Fibroblast of pulmonary artery (primary cell): Measurements from ENCODE around the gene TAAR1.
"Not testable (repeated sequence)": the region's sequence is repeated elsewhere in the genome, so short reads cannot be mapped to it uniquely, and the experiment has no call there.

Source experiments
- DNase-seq: peaks from one replicate; pipeline ENCODE4 v3.0.0-alpha.2; 2010; ENCODE audit warnings: low read depth
- H3K4me3 ChIP-seq: replicated peaks from 2 replicates; pipeline ENCODE4 v1.5.1; 2011; ENCODE audit warnings: low read depth, mild to moderate bottlenecking, control low read depth, low read length, moderate library complexity
- TF ChIP-seq, protein P1 (sequence below): IDR thresholded peaks from 2 replicates; pipeline ENCODE4 v1.5.1; 2011; ENCODE audit warnings: mild to moderate bottlenecking, control low read depth, low read length, inconsistent platforms; ENCODE audit errors: missing control alignments

Gene TAAR1

DNA sequence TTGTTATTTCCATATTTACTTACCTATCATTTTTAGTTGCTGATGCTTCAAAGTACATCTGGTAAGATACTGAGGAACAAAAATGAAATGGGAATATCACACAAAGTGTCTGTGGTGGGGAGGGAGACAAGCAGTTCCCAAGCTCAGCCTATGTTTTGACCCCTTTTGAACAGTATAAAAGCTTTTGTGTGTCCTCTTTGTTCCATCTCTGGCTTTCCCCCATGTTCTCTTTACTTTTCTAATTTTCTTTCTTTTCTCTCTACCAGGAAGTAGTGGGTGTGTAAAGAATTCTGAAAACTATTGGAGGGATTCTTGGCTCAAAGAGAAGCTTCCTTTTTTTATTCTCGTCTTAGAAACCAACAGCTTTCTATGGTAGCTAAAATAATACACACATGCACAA is 42.3 kb downstream of the TAAR1 start:
- TF ChIP-seq, protein P1, sequence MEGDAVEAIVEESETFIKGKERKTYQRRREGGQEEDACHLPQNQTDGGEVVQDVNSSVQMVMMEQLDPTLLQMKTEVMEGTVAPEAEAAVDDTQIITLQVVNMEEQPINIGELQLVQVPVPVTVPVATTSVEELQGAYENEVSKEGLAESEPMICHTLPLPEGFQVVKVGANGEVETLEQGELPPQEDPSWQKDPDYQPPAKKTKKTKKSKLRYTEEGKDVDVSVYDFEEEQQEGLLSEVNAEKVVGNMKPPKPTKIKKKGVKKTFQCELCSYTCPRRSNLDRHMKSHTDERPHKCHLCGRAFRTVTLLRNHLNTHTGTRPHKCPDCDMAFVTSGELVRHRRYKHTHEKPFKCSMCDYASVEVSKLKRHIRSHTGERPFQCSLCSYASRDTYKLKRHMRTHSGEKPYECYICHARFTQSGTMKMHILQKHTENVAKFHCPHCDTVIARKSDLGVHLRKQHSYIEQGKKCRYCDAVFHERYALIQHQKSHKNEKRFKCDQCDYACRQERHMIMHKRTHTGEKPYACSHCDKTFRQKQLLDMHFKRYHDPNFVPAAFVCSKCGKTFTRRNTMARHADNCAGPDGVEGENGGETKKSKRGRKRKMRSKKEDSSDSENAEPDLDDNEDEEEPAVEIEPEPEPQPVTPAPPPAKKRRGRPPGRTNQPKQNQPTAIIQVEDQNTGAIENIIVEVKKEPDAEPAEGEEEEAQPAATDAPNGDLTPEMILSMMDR: no peak
- DNase-seq: no peak
- no peak overlapping the region for H3K4me3 ChIP-seq

DNA sequence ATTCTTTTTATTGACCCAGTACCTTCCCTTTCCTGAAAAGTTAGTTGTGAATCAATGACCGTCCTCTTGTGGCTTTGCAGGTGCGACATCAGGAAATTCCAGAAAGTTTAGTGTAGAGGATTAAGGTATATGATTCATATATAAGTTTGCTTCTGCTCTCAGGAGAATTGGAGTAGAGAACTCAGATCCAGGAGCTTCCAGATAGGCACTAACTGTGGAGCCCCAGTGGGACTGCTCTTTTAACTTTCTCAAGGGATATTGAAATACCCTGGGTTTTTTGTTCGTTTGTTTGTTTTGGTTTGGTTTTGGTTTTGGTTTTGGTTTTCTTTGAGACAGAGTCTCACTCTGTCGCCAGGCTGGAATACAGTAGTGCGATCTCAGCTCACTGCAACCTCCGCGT is 44.4 kb downstream of the TAAR1 start:
- TF ChIP-seq, protein P1: no peak
- DNase-seq: no peak
- no peak overlapping the region for H3K4me3 ChIP-seq

DNA sequence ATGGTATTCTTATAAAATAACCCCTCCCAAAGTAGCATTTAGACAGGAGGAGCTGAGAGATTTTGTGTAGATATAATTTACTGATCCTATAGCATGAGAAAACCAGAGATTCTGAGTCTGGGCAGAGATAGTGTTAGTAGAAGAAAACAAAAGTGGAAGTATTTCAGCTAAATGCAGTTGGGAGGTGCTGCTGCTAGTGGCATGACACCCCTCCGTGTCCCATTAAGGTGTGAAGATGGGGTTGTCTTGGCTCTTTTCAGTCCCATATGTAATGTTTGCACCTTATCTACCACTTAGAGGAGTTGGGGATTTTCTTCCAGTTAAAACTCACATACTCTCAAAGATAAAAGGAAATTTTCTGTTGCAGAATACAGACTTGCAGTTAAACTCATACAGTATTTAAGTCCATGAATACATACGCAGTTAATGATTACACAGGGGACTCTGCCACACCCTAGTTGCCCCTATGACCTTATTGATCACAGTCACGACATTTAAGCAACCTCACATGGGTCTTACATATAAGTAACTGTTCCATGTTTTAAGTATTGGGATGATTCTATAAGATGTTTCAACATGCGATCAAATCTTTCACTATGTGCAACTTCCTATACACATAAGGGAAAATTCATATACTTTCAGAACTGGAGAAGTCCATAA is 46.4 kb downstream of the TAAR1 start:
- DNase-seq: no peak
- TF ChIP-seq, protein P1: no peak
- no peak overlapping the region for H3K4me3 ChIP-seq

DNA sequence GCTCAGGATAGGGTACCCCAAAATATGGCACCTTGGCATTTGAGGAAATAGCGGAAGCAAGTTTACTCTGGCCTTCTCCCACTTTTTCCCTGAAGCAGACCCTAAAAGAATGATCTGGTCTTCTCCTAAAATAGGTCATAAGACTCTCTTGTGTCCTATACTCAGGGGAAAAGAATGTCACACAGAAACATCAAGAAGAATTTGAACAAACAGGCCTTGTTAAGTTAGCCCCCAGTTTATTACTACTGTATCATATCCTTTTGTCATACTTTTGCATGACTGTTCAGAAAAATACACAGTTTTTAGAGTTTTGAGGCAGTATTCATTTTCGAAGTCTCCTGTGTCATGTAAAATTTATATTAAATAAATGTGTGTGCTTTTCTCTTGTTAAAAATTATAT is 47.4 kb downstream of the TAAR1 start:
- H3K4me3 ChIP-seq: no peak overlapping the region
- TF ChIP-seq, protein P1: no peak
- no peak for DNase-seq

DNA sequence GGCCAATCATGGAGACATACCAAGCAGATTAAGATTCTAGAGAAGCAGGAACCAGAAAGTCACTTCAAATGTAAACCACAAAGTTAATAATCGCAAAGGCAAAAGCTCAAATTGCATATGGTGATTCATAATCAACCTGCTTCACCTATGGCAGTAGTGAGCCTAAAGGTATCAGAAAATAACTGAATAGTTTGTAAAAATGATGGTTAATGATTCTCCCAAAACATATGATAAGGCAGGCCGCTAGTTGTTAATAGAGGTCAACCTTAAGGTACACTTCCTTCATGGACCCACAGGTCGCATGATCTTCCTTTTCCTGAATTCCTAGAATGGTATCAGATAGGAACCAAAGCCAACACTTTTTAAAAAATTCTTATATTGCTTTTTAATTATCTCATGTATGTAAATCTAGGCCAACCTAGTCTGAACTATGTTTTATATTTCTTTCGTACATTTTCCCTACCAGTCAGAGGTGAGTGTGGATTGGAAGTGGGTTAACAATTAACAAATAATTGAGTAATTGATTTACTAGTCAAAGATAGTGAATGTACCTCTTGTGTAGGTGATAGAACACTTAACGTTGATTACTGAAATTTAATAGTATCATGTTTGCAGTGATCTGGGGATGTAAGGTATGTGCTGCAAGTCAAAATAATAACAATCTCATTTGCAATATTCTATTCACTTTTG is 51.3 kb downstream of the TAAR1 start:
- no peak overlapping the region for H3K4me3 ChIP-seq
- no peak for DNase-seq
- TF ChIP-seq, protein P1: no peak

DNA sequence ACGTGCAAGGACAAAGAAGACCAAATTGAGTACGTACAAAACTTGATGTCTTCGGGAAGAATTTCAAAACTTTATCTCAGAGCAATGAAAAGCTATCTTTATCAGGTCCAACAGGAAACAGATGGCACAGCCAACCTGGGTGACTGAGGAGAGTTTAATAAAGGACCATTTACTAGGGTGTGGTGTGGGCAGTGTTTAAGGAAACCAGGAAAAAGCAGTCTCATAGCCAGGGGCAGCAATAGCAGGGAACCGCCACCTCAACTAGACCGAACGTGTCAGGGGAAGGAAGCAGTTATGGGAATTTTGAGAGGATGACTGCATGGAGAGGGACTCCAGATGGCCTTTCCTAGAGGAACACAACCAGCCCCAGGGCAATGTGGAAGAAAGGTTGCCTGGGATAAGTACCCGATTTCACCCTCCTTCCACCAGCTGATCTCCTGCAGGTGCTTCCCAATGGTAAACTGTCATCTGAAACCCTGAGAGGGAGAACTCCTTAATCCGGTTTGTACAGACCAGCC is 54.3 kb downstream of the TAAR1 start:
- no peak for DNase-seq
- H3K4me3 ChIP-seq: no peak overlapping the region
- TF ChIP-seq, protein P1: no peak

DNA sequence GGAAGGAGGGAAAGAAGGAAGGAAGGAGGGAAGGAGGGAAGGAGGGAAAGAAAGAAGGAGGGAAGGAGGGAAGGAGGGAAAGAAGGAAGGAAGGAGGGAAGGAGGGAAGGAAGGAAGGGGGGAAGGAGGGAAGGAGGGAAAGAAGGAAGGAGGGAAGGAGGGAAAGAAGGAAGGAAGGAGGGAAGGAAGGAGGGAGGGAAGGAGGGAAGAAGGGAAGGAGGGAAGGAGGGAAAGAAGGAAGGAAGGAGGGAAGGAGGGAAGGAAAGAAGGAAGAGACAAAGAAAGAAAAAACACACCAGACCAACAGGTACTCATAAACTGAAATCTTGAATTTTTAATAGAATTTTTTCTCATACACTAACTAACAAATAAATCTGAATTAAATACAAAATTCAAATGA is 58.1 kb downstream of the TAAR1 start:
- not testable (repeated sequence) for H3K4me3 ChIP-seq, DNase-seq
